ENCODE results near the gene SCAF1.
"Not testable (repeated sequence)": the region's sequence is repeated elsewhere in the genome, so short reads cannot be mapped to it uniquely, and the experiment has no call there.

SCAF1 gene

GRCh38 chr19:49616945-49617344 is 25.1 kb upstream of the SCAF1 start:
- DNase-seq, result no peak

GRCh38 chr19:49617860-49618259 is 24.1 kb upstream of the SCAF1 start:
- not testable (repeated sequence) for DNase-seq

GRCh38 chr19:49624967-49625910 is 16.8 kb upstream of the SCAF1 start:
- DNase-seq, result no peak

- no peak for DNase-seq
Measured at GRCh38 chr19:49626226-49626625, 15.8 kb upstream of the SCAF1 start.

- DNase-seq, result no peak
Measured at GRCh38 chr19:49629659-49630058, 12.3 kb upstream of the SCAF1 start.

- no peak for DNase-seq
Measured at GRCh38 chr19:49631014-49631588, 10.9 kb upstream of the SCAF1 start.

- no peak for DNase-seq
Measured at GRCh38 chr19:49631610-49632192, 10.3 kb upstream of the SCAF1 start.

- no peak for DNase-seq
Measured at GRCh38 chr19:49632576-49632975, 9.4 kb upstream of the SCAF1 start.

- not testable (repeated sequence) for DNase-seq
Measured at GRCh38 chr19:49633273-49633672, 8.7 kb upstream of the SCAF1 start.

GRCh38 chr19:49635530-49636232 is 6.3 kb upstream of the SCAF1 start:
- DNase-seq, result no peak

GRCh38 chr19:49636233-49636932 is 5.6 kb upstream of the SCAF1 start:
- DNase-seq, result no peak

- no peak for DNase-seq
Measured at GRCh38 chr19:49637821-49638738, 3.9 kb upstream of the SCAF1 start.

GRCh38 chr19:49639401-49640112 is 2.5 kb upstream of the SCAF1 start:
- DNase-seq, result no peak

- peak; percentile 100 for DNase-seq
Measured at GRCh38 chr19:49640113-49640898, 1.7 kb upstream of the SCAF1 start, which contains the start of gene RRAS. Gene RRAS, minus strand, starts transcription at chr19:49640143. Its CDS starts 45 bp downstream, at chr19:49640098.

GRCh38 chr19:49642492-49643035 is 555 bp downstream of the SCAF1 start:
- no peak for DNase-seq

- DNase-seq, result no peak
Measured at GRCh38 chr19:49643466-49643865, 1.5 kb downstream of the SCAF1 start.

GRCh38 chr19:49645592-49645991 is 3.6 kb downstream of the SCAF1 start:
- no peak for DNase-seq

- DNase-seq, result no peak
Measured at GRCh38 chr19:49645995-49646394, 4.0 kb downstream of the SCAF1 start.

GRCh38 chr19:49646586-49646985 is 4.6 kb downstream of the SCAF1 start:
- no peak for DNase-seq
